ENCODE data around the gene YKT6. TPM values are rescaled to one million over a fixed set of nuclear protein-coding genes. Genes with fewer than 3 reads are reported as not detected.

The YKT6 gene
- polyA plus RNA-seq, 1 donor (not counting 4 experiments of a cell fraction or from before 2014, with no cell fraction given) = 148 TPM

DNA sequence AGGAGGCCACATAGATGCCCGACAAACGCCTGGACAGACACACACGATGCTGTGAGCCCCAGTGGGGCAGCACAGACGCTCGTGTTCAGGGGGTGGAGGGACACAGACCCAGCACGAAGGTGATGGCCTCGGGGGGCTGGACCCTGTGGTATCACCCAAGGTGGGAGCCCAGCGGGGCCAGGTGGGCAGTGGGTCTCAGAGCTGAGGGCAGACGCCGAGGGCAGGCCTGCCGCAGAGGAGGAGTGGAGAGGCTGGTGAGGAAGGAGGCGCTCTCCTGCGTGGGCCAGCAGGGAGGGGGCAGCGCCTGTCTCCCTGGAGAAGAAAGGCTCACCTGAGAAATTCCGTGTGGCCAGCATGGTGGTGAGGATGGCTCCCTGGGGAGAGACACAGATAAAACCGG is 39.6 kb downstream of the YKT6 start:
- H3K79me2 ChIP-seq (ENCODE audit: control insufficient read depth, insufficient read depth, low read length) = no peaks in the 10 kb centered on the region
- no peaks in the 10 kb centered on the region for H3K9me1 ChIP-seq (ENCODE audit: control insufficient read depth, extremely low read depth, insufficient read depth, low read length)
- H3K27me3 ChIP-seq (ENCODE audit: control insufficient read depth, extremely low read depth, insufficient read depth, low read length) = no peaks in the 10 kb centered on the region
- no peak overlapping the region for H3K4me3 ChIP-seq (ENCODE audit: control insufficient read depth in 2 of 3, extremely low read depth in 1 of 3, insufficient read depth in 2 of 3, low read depth in 1 of 3, low read length in 3 of 3)
- FAIRE-seq (no peak), DNase-seq (ENCODE audit: low read depth, low spot score) (no peak)
- no peak overlapping the region for H3K4me2 ChIP-seq (ENCODE audit: control insufficient read depth, extremely low read depth, insufficient read depth, low read depth, low read length)
- H3K9ac ChIP-seq (ENCODE audit: control insufficient read depth, extremely low read depth, insufficient read depth, low read length) = no peak overlapping the region
- peaks cover 3% of the 10 kb centered on the region for H3K4me1 ChIP-seq (ENCODE audit: control insufficient read depth, extremely low read depth, insufficient read depth, low read length)
- no peaks in the 10 kb centered on the region for H3K36me3 ChIP-seq (ENCODE audit: control insufficient read depth in 2 of 2, extremely low read depth in 1 of 2, insufficient read depth in 2 of 2, low read length in 2 of 2)
- no peaks in the 10 kb centered on the region for H3K9me3 ChIP-seq (ENCODE audit: control insufficient read depth, low read depth, low read length)
- dilution Hi-C loops (cut with MboI; ENCODE audit: extremely low pct_ligation_motif_present, low sequenced_read_pairs) = no loop called here
- no peaks in the 10 kb centered on the region for H4K20me1 ChIP-seq (ENCODE audit: control insufficient read depth, extremely low read depth, insufficient read depth, low read length)
- no peak overlapping the region for H2AFZ ChIP-seq (ENCODE audit: control insufficient read depth, low read length)
- TF ChIP-seq EZH2 (IDR thresholded peaks at IDR 0.05; ENCODE audit: low read length) = no peak
- TF ChIP-seq, protein P1, sequence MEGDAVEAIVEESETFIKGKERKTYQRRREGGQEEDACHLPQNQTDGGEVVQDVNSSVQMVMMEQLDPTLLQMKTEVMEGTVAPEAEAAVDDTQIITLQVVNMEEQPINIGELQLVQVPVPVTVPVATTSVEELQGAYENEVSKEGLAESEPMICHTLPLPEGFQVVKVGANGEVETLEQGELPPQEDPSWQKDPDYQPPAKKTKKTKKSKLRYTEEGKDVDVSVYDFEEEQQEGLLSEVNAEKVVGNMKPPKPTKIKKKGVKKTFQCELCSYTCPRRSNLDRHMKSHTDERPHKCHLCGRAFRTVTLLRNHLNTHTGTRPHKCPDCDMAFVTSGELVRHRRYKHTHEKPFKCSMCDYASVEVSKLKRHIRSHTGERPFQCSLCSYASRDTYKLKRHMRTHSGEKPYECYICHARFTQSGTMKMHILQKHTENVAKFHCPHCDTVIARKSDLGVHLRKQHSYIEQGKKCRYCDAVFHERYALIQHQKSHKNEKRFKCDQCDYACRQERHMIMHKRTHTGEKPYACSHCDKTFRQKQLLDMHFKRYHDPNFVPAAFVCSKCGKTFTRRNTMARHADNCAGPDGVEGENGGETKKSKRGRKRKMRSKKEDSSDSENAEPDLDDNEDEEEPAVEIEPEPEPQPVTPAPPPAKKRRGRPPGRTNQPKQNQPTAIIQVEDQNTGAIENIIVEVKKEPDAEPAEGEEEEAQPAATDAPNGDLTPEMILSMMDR (optimal IDR thresholded peaks at IDR 0.05 in 1 of 3, IDR thresholded peaks at IDR 0.05 in 1 of 3, conservative IDR thresholded peaks at IDR 0.05 in 1 of 3; ENCODE audit: extremely low read depth in 1 of 3, insufficient read depth in 2 of 3, low read length in 3 of 3) = no peak
- H3K27ac ChIP-seq (ENCODE audit: control insufficient read depth, insufficient read depth, low read length) = no peak overlapping the region

- no peaks in the 10 kb centered on the region for H3K9me3 ChIP-seq (ENCODE audit: control insufficient read depth, low read depth, low read length)
- H3K27me3 ChIP-seq (ENCODE audit: control insufficient read depth, extremely low read depth, insufficient read depth, low read length) = no peaks in the 10 kb centered on the region
- no peak overlapping the region for H3K9ac ChIP-seq (ENCODE audit: control insufficient read depth, extremely low read depth, insufficient read depth, low read length)
- no peak for TF ChIP-seq EZH2 (IDR thresholded peaks at IDR 0.05; ENCODE audit: low read length)
- TF ChIP-seq, protein P1 (optimal IDR thresholded peaks at IDR 0.05 in 1 of 3, IDR thresholded peaks at IDR 0.05 in 1 of 3, conservative IDR thresholded peaks at IDR 0.05 in 1 of 3; ENCODE audit: extremely low read depth in 1 of 3, insufficient read depth in 2 of 3, low read length in 3 of 3) = peak in 2 of 3 experiments; percentile 78 to 88
- peak overlapping the region; percentile 78 for H3K4me2 ChIP-seq (ENCODE audit: control insufficient read depth, extremely low read depth, insufficient read depth, low read depth, low read length)
- peak overlapping the region in 1 of 3 experiments; percentile 23 for H3K4me3 ChIP-seq (ENCODE audit: control insufficient read depth in 2 of 3, extremely low read depth in 1 of 3, insufficient read depth in 2 of 3, low read depth in 1 of 3, low read length in 3 of 3)
- H3K27ac ChIP-seq (ENCODE audit: control insufficient read depth, insufficient read depth, low read length) = no peak overlapping the region
- H3K4me1 ChIP-seq (ENCODE audit: control insufficient read depth, extremely low read depth, insufficient read depth, low read length) = peaks cover 3% of the 10 kb centered on the region
- peak overlapping the region; percentile 83 for H2AFZ ChIP-seq (ENCODE audit: control insufficient read depth, low read length)
- no peaks in the 10 kb centered on the region for H4K20me1 ChIP-seq (ENCODE audit: control insufficient read depth, extremely low read depth, insufficient read depth, low read length)
- no peak for DNase-seq (ENCODE audit: low read depth, low spot score)
- peak; percentile 82 for FAIRE-seq
- no peaks in the 10 kb centered on the region for H3K36me3 ChIP-seq (ENCODE audit: control insufficient read depth in 2 of 2, extremely low read depth in 1 of 2, insufficient read depth in 2 of 2, low read length in 2 of 2)
- no peaks in the 10 kb centered on the region for H3K9me1 ChIP-seq (ENCODE audit: control insufficient read depth, extremely low read depth, insufficient read depth, low read length)
- dilution Hi-C loops (cut with MboI; ENCODE audit: extremely low pct_ligation_motif_present, low sequenced_read_pairs) = no loop called here
- H3K79me2 ChIP-seq (ENCODE audit: control insufficient read depth, insufficient read depth, low read length) = no peaks in the 10 kb centered on the region
Observed at GRCh38 chr7:44240983-44241510, 40.3 kb downstream of the YKT6 start.

Data from keratinocyte (primary cell).